ENCODE results near the gene CRMP1.
"Not testable (repeated sequence)": the region's sequence is repeated elsewhere in the genome, so short reads cannot be mapped to it uniquely, and the experiment has no call there.

CRMP1 gene

GRCh38 chr4:5824635-5825034 lies 68.3 kb downstream of the CRMP1 start:
- Histone ChIP-seq H3K4me3 (ENCODE audit: low read length) (no peak overlapping the region), H3K27me3 (ENCODE audit: insufficient read depth, low read length) (no peaks in the 10 kb centered on the region), H3K4me1 (ENCODE audit: insufficient read depth, low read length) (no peaks in the 10 kb centered on the region), H3K9ac (ENCODE audit: low read depth, low read length) (no peak overlapping the region), H3K27ac (ENCODE audit: low read length) (no peak overlapping the region), H3K9me3 (ENCODE audit: insufficient read depth, low read depth, low read length) (no peaks in the 10 kb centered on the region), H3K36me3 (ENCODE audit: insufficient read depth, low read depth, low read length) (peaks cover 97% of the 10 kb centered on the region)

GRCh38 chr4:5824227-5824626 lies 68.7 kb downstream of the CRMP1 start:
- Histone ChIP-seq H3K36me3 (ENCODE audit: insufficient read depth, low read depth, low read length) (peaks cover 97% of the 10 kb centered on the region), H3K27ac (ENCODE audit: low read length) (no peak overlapping the region), H3K9me3 (ENCODE audit: insufficient read depth, low read depth, low read length) (no peaks in the 10 kb centered on the region), H3K9ac (ENCODE audit: low read depth, low read length) (no peak overlapping the region), H3K4me1 (ENCODE audit: insufficient read depth, low read length) (no peaks in the 10 kb centered on the region), H3K27me3 (ENCODE audit: insufficient read depth, low read length) (no peaks in the 10 kb centered on the region), H3K4me3 (ENCODE audit: low read length) (no peak overlapping the region)

- no peaks in the 10 kb centered on the region for H3K27me3 ChIP-seq (ENCODE audit: insufficient read depth, low read length)
- no peaks in the 10 kb centered on the region for H3K9me3 ChIP-seq (ENCODE audit: insufficient read depth, low read depth, low read length)
- no peak overlapping the region for H3K4me3 ChIP-seq (ENCODE audit: low read length)
- H3K9ac ChIP-seq (ENCODE audit: low read depth, low read length): no peak overlapping the region
- H3K4me1 ChIP-seq (ENCODE audit: insufficient read depth, low read length): no peaks in the 10 kb centered on the region
- no peak overlapping the region for H3K27ac ChIP-seq (ENCODE audit: low read length)
- H3K36me3 ChIP-seq (ENCODE audit: insufficient read depth, low read depth, low read length): peaks cover 97% of the 10 kb centered on the region
These were observed 69.2 kb downstream of the CRMP1 start for GRCh38 chr4:5823542-5824211.

- H3K4me1 ChIP-seq (ENCODE audit: insufficient read depth, low read length): no peaks in the 10 kb centered on the region
- H3K36me3 ChIP-seq (ENCODE audit: insufficient read depth, low read depth, low read length): peaks cover 96% of the 10 kb centered on the region
- H3K9me3 ChIP-seq (ENCODE audit: insufficient read depth, low read depth, low read length): no peaks in the 10 kb centered on the region
- H3K27me3 ChIP-seq (ENCODE audit: insufficient read depth, low read length): no peaks in the 10 kb centered on the region
- H3K9ac ChIP-seq (ENCODE audit: low read depth, low read length): no peak overlapping the region
- H3K4me3 ChIP-seq (ENCODE audit: low read length): no peak overlapping the region
- no peak overlapping the region for H3K27ac ChIP-seq (ENCODE audit: low read length)
These were observed 70.3 kb downstream of the CRMP1 start for GRCh38 chr4:5822619-5823018.

GRCh38 chr4:5821665-5822358 lies 71.1 kb downstream of the CRMP1 start:
- no peak overlapping the region for H3K9ac ChIP-seq (ENCODE audit: low read depth, low read length)
- no peaks in the 10 kb centered on the region for H3K9me3 ChIP-seq (ENCODE audit: insufficient read depth, low read depth, low read length)
- H3K27ac ChIP-seq (ENCODE audit: low read length): no peak overlapping the region
- H3K4me1 ChIP-seq (ENCODE audit: insufficient read depth, low read length): no peaks in the 10 kb centered on the region
- no peaks in the 10 kb centered on the region for H3K27me3 ChIP-seq (ENCODE audit: insufficient read depth, low read length)
- H3K4me3 ChIP-seq (ENCODE audit: low read length): no peak overlapping the region
- H3K36me3 ChIP-seq (ENCODE audit: insufficient read depth, low read depth, low read length): peaks cover 91% of the 10 kb centered on the region

- no peak overlapping the region for H3K9ac ChIP-seq (ENCODE audit: low read depth, low read length)
- H3K27me3 ChIP-seq (ENCODE audit: insufficient read depth, low read length): no peaks in the 10 kb centered on the region
- H3K27ac ChIP-seq (ENCODE audit: low read length): no peak overlapping the region
- H3K4me3 ChIP-seq (ENCODE audit: low read length): no peak overlapping the region
- H3K36me3 ChIP-seq (ENCODE audit: insufficient read depth, low read depth, low read length): peaks cover 56% of the 10 kb centered on the region
- no peaks in the 10 kb centered on the region for H3K4me1 ChIP-seq (ENCODE audit: insufficient read depth, low read length)
- no peaks in the 10 kb centered on the region for H3K9me3 ChIP-seq (ENCODE audit: insufficient read depth, low read depth, low read length)
These were observed 76.0 kb downstream of the CRMP1 start for GRCh38 chr4:5816851-5817375.

- H3K9ac ChIP-seq (ENCODE audit: low read depth, low read length): no peak overlapping the region
- H3K36me3 ChIP-seq (ENCODE audit: insufficient read depth, low read depth, low read length): peaks cover 56% of the 10 kb centered on the region
- H3K27me3 ChIP-seq (ENCODE audit: insufficient read depth, low read length): no peaks in the 10 kb centered on the region
- H3K27ac ChIP-seq (ENCODE audit: low read length): no peak overlapping the region
- no peaks in the 10 kb centered on the region for H3K9me3 ChIP-seq (ENCODE audit: insufficient read depth, low read depth, low read length)
- no peak overlapping the region for H3K4me3 ChIP-seq (ENCODE audit: low read length)
- H3K4me1 ChIP-seq (ENCODE audit: insufficient read depth, low read length): no peaks in the 10 kb centered on the region
These were observed 76.8 kb downstream of the CRMP1 start for GRCh38 chr4:5816101-5816500.

GRCh38 chr4:5815641-5816040 lies 77.2 kb downstream of the CRMP1 start:
- Histone ChIP-seq H3K36me3 (ENCODE audit: insufficient read depth, low read depth, low read length) (peaks cover 56% of the 10 kb centered on the region), H3K4me3 (ENCODE audit: low read length) (no peak overlapping the region), H3K9me3 (ENCODE audit: insufficient read depth, low read depth, low read length) (no peaks in the 10 kb centered on the region), H3K27me3 (ENCODE audit: insufficient read depth, low read length) (no peaks in the 10 kb centered on the region), H3K27ac (ENCODE audit: low read length) (no peak overlapping the region), H3K9ac (ENCODE audit: low read depth, low read length) (no peak overlapping the region), H3K4me1 (ENCODE audit: insufficient read depth, low read length) (no peaks in the 10 kb centered on the region)

- Histone ChIP-seq H3K9me3 (ENCODE audit: insufficient read depth, low read depth, low read length) (no peaks in the 10 kb centered on the region), H3K36me3 (ENCODE audit: insufficient read depth, low read depth, low read length) (peaks cover 56% of the 10 kb centered on the region), H3K4me1 (ENCODE audit: insufficient read depth, low read length) (no peaks in the 10 kb centered on the region), H3K27ac (ENCODE audit: low read length) (no peak overlapping the region), H3K4me3 (ENCODE audit: low read length) (no peak overlapping the region), H3K27me3 (ENCODE audit: insufficient read depth, low read length) (no peaks in the 10 kb centered on the region), H3K9ac (ENCODE audit: low read depth, low read length) (no peak overlapping the region)
These were observed 78.5 kb downstream of the CRMP1 start for GRCh38 chr4:5814421-5814820.

- Histone ChIP-seq H3K36me3 (ENCODE audit: insufficient read depth, low read depth, low read length) (peaks cover 56% of the 10 kb centered on the region), H3K4me1 (ENCODE audit: insufficient read depth, low read length) (no peaks in the 10 kb centered on the region), H3K4me3 (ENCODE audit: low read length) (no peak overlapping the region), H3K27me3 (ENCODE audit: insufficient read depth, low read length) (no peaks in the 10 kb centered on the region), H3K9me3 (ENCODE audit: insufficient read depth, low read depth, low read length) (no peaks in the 10 kb centered on the region), H3K9ac (ENCODE audit: low read depth, low read length) (no peak overlapping the region), H3K27ac (ENCODE audit: low read length) (no peak overlapping the region)
These were observed 79.0 kb downstream of the CRMP1 start for GRCh38 chr4:5813882-5814255.

GRCh38 chr4:5812506-5813229 lies 80.2 kb downstream of the CRMP1 start:
- Histone ChIP-seq H3K9ac (ENCODE audit: low read depth, low read length) (no peak overlapping the region), H3K4me3 (ENCODE audit: low read length) (no peak overlapping the region)

GRCh38 chr4:5812057-5812456 lies 80.8 kb downstream of the CRMP1 start:
- not testable (repeated sequence) for H3K9me3 ChIP-seq (ENCODE audit: insufficient read depth, low read depth, low read length); H3K4me1 ChIP-seq (ENCODE audit: insufficient read depth, low read length); H3K9ac ChIP-seq (ENCODE audit: low read depth, low read length); H3K4me3 ChIP-seq (ENCODE audit: low read length); H3K27me3 ChIP-seq (ENCODE audit: insufficient read depth, low read length); H3K27ac ChIP-seq (ENCODE audit: low read length)
- H3K36me3 ChIP-seq (ENCODE audit: insufficient read depth, low read depth, low read length): peaks cover 52% of the 10 kb centered on the region

More at GRCh38 chr4:5812506-5813229, 80.2 kb downstream of the CRMP1 start:
- Histone ChIP-seq H3K4me1 (ENCODE audit: insufficient read depth, low read length) (no peaks in the 10 kb centered on the region), H3K36me3 (ENCODE audit: insufficient read depth, low read depth, low read length) (peaks cover 54% of the 10 kb centered on the region), H3K27me3 (ENCODE audit: insufficient read depth, low read length) (no peaks in the 10 kb centered on the region), H3K9me3 (ENCODE audit: insufficient read depth, low read depth, low read length) (no peaks in the 10 kb centered on the region), H3K27ac (ENCODE audit: low read length) (no peak overlapping the region)

All from iPS-20b (cell line).